ENCODE measurements around the gene POLR3F.

POLR3F gene

GRCh38 chr20:18477218-18477617 is 10.0 kb downstream of the POLR3F start:
- H3K9ac ChIP-seq: no peak overlapping the region
- TF ChIP-seq, protein P1, sequence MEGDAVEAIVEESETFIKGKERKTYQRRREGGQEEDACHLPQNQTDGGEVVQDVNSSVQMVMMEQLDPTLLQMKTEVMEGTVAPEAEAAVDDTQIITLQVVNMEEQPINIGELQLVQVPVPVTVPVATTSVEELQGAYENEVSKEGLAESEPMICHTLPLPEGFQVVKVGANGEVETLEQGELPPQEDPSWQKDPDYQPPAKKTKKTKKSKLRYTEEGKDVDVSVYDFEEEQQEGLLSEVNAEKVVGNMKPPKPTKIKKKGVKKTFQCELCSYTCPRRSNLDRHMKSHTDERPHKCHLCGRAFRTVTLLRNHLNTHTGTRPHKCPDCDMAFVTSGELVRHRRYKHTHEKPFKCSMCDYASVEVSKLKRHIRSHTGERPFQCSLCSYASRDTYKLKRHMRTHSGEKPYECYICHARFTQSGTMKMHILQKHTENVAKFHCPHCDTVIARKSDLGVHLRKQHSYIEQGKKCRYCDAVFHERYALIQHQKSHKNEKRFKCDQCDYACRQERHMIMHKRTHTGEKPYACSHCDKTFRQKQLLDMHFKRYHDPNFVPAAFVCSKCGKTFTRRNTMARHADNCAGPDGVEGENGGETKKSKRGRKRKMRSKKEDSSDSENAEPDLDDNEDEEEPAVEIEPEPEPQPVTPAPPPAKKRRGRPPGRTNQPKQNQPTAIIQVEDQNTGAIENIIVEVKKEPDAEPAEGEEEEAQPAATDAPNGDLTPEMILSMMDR (conservative IDR thresholded peaks at IDR 0.05; ENCODE audit: low read depth, low read length): no peak
- H3K36me3 ChIP-seq (ENCODE audit: insufficient read depth): no peaks in the 10 kb centered on the region
- H3K4me1 ChIP-seq (ENCODE audit: low read depth, poor library complexity, severe bottlenecking): no peaks in the 10 kb centered on the region
- no peak overlapping the region for H3K27ac ChIP-seq
- no peak overlapping the region for H2AFZ ChIP-seq (ENCODE audit: low read depth)
- H3K4me3 ChIP-seq (IDR thresholded peaks at IDR 0.05; ENCODE audit: insufficient read depth, low read depth, low read length): no peak overlapping the region
- H4K20me1 ChIP-seq (ENCODE audit: insufficient read depth): no peaks in the 10 kb centered on the region
- H3K27me3 ChIP-seq (ENCODE audit: insufficient read depth, low read depth): no peaks in the 10 kb centered on the region
- H3K4me2 ChIP-seq: no peak overlapping the region
- H3K79me2 ChIP-seq (ENCODE audit: insufficient read depth, low read depth): no peaks in the 10 kb centered on the region

DNA sequence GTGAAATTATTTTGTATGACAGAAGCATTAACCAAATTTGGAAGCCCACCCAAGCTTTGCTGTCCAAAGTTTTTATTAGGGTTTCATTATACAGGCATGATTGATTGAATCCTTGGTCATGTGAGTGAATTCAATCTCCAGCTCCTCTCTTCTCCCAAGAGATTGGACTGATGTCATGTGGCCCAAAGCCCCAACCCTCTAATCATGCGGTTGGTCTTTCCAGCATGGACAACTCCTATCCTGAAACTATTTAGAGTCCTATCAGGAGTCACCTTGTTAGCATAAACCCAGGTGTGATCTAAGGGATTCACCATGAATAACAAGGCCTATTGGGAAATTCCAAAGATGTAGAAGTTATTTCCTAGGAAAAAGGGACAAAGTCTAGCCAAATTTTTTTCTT is 10.6 kb downstream of the POLR3F start:
- Histone ChIP-seq H3K4me3 (IDR thresholded peaks at IDR 0.05; ENCODE audit: insufficient read depth, low read depth, low read length) (no peak overlapping the region), H2AFZ (ENCODE audit: low read depth) (no peak overlapping the region), H3K36me3 (ENCODE audit: insufficient read depth) (no peaks in the 10 kb centered on the region), H3K27ac (no peak overlapping the region), H3K9ac (no peak overlapping the region), H3K27me3 (ENCODE audit: insufficient read depth, low read depth) (no peaks in the 10 kb centered on the region), H3K4me2 (no peak overlapping the region), H3K4me1 (ENCODE audit: low read depth, poor library complexity, severe bottlenecking) (no peaks in the 10 kb centered on the region), H3K79me2 (ENCODE audit: insufficient read depth, low read depth) (no peaks in the 10 kb centered on the region), H4K20me1 (ENCODE audit: insufficient read depth) (no peaks in the 10 kb centered on the region)
- TF ChIP-seq, protein P1 (conservative IDR thresholded peaks at IDR 0.05; ENCODE audit: low read depth, low read length): no peak

GRCh38 chr20:18481596-18481995 is 14.4 kb downstream of the POLR3F start:
- Histone ChIP-seq H3K4me2 (no peak overlapping the region), H2AFZ (ENCODE audit: low read depth) (no peak overlapping the region), H3K36me3 (ENCODE audit: insufficient read depth) (no peaks in the 10 kb centered on the region), H3K27ac (no peak overlapping the region), H3K79me2 (ENCODE audit: insufficient read depth, low read depth) (no peaks in the 10 kb centered on the region), H3K27me3 (ENCODE audit: insufficient read depth, low read depth) (no peaks in the 10 kb centered on the region), H3K4me1 (ENCODE audit: low read depth, poor library complexity, severe bottlenecking) (no peaks in the 10 kb centered on the region), H3K9ac (no peak overlapping the region), H3K4me3 (IDR thresholded peaks at IDR 0.05; ENCODE audit: insufficient read depth, low read depth, low read length) (no peak overlapping the region), H4K20me1 (ENCODE audit: insufficient read depth) (no peaks in the 10 kb centered on the region)
- TF ChIP-seq, protein P1 (conservative IDR thresholded peaks at IDR 0.05; ENCODE audit: low read depth, low read length): no peak

DNA sequence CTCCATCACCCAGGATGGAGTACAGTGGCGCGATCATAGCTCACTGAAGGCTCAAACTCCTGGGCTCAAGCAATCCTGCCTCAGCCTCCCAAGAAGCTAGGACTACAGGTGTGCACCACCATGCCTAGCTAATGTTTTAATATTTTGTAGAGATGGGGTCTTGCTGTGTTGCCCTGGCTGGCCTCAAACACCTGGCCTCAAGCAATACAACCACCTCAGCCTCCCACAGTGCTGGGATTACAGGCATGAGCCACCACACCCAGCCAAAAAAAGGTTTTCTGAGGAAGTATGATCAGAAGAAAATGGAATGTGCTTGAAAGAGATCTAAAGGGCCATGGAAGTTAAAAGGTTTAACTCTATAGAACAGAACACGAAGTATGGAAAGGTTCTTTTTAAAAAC is 21.1 kb downstream of the POLR3F start:
- H3K27me3 ChIP-seq (ENCODE audit: insufficient read depth, low read depth): no peaks in the 10 kb centered on the region
- H3K79me2 ChIP-seq (ENCODE audit: insufficient read depth, low read depth): no peaks in the 10 kb centered on the region
- H3K4me3 ChIP-seq (IDR thresholded peaks at IDR 0.05; ENCODE audit: insufficient read depth, low read depth, low read length): no peak overlapping the region
- H3K4me2 ChIP-seq: no peak overlapping the region
- H2AFZ ChIP-seq (ENCODE audit: low read depth): no peak overlapping the region
- no peaks in the 10 kb centered on the region for H3K4me1 ChIP-seq (ENCODE audit: low read depth, poor library complexity, severe bottlenecking)
- H3K36me3 ChIP-seq (ENCODE audit: insufficient read depth): no peaks in the 10 kb centered on the region
- H4K20me1 ChIP-seq (ENCODE audit: insufficient read depth): no peaks in the 10 kb centered on the region
- no peak overlapping the region for H3K27ac ChIP-seq
- TF ChIP-seq, protein P1 (conservative IDR thresholded peaks at IDR 0.05; ENCODE audit: low read depth, low read length): no peak
- H3K9ac ChIP-seq: no peak overlapping the region
